SH-SY5Y (cell line): ENCODE measurements around the gene HSBP1L1.

Experiments used
- GATA2 ChIP-seq: IDR thresholded peaks from 2 replicates; pipeline ENCODE4 v1.6.1; 2011; ENCODE audit warnings: mild to moderate bottlenecking, low read depth, low read length
- GATA3 ChIP-seq: IDR thresholded peaks from 2 replicates; pipeline ENCODE4 v1.6.1; 2011; ENCODE audit warnings: low read depth, mild to moderate bottlenecking, low read length, moderate library complexity

GRCh38 chr18:79934311-79935097 lies 29.9 kb upstream of the HSBP1L1 start:
- TF ChIP-seq GATA2 (no peak), GATA3 (no peak)
